HL-60 (cell line): ENCODE measurements around the gene EML2.

Experiments
- DNase-seq, 2 experiments: peaks; one replicate each; pipeline ENCODE4 v3.0.0-alpha.2; 2010 to 2020; ENCODE audit warnings: low read depth in 1 of 2, low spot score in 1 of 2
- H3K27ac ChIP-seq: fragments of 250-450 bp; sonication (Bioruptor Pico); replicated peaks from 2 replicates; pipeline ENCODE4 v1.5.1; 2020; ENCODE audit warnings: mild to moderate bottlenecking, moderate library complexity
- H3K27me3 ChIP-seq: fragments of 250-450 bp; sonication (Bioruptor Pico); 2 replicates; pipeline ENCODE4 v1.5.1; 2021; ENCODE audit warnings: mild to moderate bottlenecking, moderate library complexity; ENCODE audit not compliant: insufficient read depth, poor library complexity, severe bottlenecking
- H3K4me3 ChIP-seq: replicated peaks from 2 replicates; pipeline ENCODE4 v1.5.1; 2011; ENCODE audit warnings: mild to moderate bottlenecking, control low read depth, low read length; ENCODE audit not compliant: insufficient read depth
- CTCF ChIP-seq: IDR thresholded peaks from one replicate; pipeline ENCODE4 v1.5.1; 2011; ENCODE audit warnings: low read length, control low read depth, inconsistent platforms; ENCODE audit not compliant: insufficient read depth
- GABPA ChIP-seq: IDR thresholded peaks from 2 replicates; pipeline ENCODE4 v1.6.1; 2012; ENCODE audit warnings: low read depth
- POLR2AphosphoS5 ChIP-seq: IDR thresholded peaks from 2 replicates; pipeline ENCODE4 v1.6.1; 2012; ENCODE audit warnings: low read depth
- REST ChIP-seq: IDR thresholded peaks from 2 replicates; pipeline ENCODE4 v1.6.1; 2012; ENCODE audit warnings: low read depth; ENCODE audit not compliant: insufficient replicate concordance
- SPI1 ChIP-seq: IDR thresholded peaks from 2 replicates; pipeline ENCODE4 v1.6.1; 2012; ENCODE audit warnings: low read depth, mild to moderate bottlenecking, borderline replicate concordance

EML2 gene

GRCh38 chr19:45640849-45641273, 1.7 kb upstream of the EML2 start:
- TF ChIP-seq POLR2AphosphoS5: no peak
- no peak for TF ChIP-seq CTCF
- no peak for TF ChIP-seq GABPA
- no peak overlapping the region for H3K27ac ChIP-seq
- no peak for DNase-seq
- peaks cover 14% of the 10 kb centered on the region for H3K27me3 ChIP-seq
- no peak overlapping the region for H3K4me3 ChIP-seq

- H3K4me3 ChIP-seq: peak overlapping the region; percentile 82
- no peak for DNase-seq
- H3K27ac ChIP-seq: no peak overlapping the region
- no peaks in the 10 kb centered on the region for H3K27me3 ChIP-seq
- TF ChIP-seq SPI1 (no peak), CTCF (no peak), REST (no peak), POLR2AphosphoS5 (no peak), GABPA (no peak)
Observed at GRCh38 chr19:45637890-45638667, 1.1 kb downstream of the EML2 start.

GRCh38 chr19:45636902-45637301, 2.3 kb downstream of the EML2 start:
- no peak for DNase-seq
- no peaks in the 10 kb centered on the region for H3K27me3 ChIP-seq
- no peak overlapping the region for H3K4me3 ChIP-seq
- H3K27ac ChIP-seq: no peak overlapping the region
- TF ChIP-seq SPI1 (no peak), POLR2AphosphoS5 (no peak), CTCF (no peak), GABPA (no peak), REST (no peak)

GRCh38 chr19:45636275-45636674, 2.9 kb downstream of the EML2 start:
- H3K27me3 ChIP-seq: no peaks in the 10 kb centered on the region
- no peak for DNase-seq
- TF ChIP-seq REST (no peak), SPI1 (no peak), GABPA (no peak), POLR2AphosphoS5 (no peak), CTCF (no peak)
- H3K27ac ChIP-seq: no peak overlapping the region
- no peak overlapping the region for H3K4me3 ChIP-seq
